ENCODE measurements around the gene STRN4. TPM values are rescaled to one million over a fixed set of nuclear protein-coding genes. Genes with fewer than 3 reads are reported as not detected.

STRN4 gene
- polyA plus RNA-seq, 12 donors: 40.0 to 75.7 (median 44.8) TPM; not detected in 1

- DNase-seq: no peak
These were observed 61.1 kb downstream of the STRN4 start for GRCh38 chr19:46685189-46685588.

GRCh38 chr19:46678110-46678732, 68.0 kb downstream of the STRN4 start:
- DNase-seq: no peak

DNA sequence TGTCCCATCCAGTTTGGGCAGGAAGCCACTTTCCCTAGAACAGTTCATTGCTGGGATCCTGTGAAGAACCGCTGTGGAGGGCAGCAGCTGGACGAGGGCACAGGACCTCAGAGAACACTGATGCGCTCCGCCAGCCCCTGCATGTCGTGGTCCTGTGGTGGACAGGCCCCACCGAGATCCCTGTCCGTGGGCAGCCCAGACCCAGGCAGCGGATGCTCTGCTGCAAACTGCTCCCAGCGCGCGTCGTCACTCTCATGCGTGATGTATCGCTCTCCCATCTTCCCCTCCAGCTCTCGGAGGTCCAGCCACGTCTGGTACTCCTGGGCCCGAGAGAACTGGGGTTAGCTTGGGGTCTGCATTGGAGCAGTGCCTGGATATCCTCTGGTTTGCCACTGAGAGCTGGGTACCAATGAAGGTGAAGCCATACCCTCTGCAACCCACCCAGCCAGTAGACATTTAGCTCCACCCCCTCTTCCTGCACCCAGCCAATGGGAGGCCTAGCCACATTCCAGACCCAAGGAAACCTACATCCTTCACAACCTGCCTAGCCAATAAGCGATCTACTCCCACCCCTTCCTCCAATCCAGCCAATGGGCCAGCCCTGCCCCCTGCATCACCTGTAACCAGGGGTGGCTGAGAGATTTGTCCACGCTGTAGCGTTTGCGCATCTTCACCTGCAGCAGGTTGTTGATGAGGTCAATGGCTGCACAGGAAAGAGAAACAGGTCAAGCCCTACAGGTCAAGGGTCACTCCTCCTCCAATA, 71.7 kb downstream of the STRN4 start:
- no peak for DNase-seq

DNA sequence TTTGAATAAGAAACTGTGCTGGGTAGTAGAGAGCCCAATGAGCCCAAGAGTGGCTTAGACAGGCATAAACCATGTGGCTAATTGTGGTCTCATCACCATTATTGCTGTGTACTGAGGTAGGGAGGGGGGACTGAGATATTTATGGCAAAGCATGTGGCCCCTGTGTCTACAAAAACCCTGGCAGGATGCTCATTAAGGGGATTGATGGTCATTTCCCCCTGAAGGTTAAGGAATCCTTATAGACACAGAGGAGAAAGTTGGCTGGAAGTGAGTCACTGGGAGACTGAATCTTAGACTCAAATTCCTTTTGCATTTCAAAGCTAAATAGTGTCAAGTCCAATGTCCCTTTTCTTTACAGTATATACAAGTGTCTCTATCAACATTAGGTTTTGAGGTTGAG, 75.4 kb downstream of the STRN4 start:
- DNase-seq: no peak

Other genes with a start within 250 kb of the STRN4 start
- gene CALM3, start 145.1 kb downstream of the STRN4 start, polyA plus RNA-seq (ENCODE audit: insufficient read length in 12 of 12): 100 to 1,000 TPM; 165 to 381 (median 230) TPM
- 1 to 10 TPM in 10 of 12 donors, not detected in 2; 1.7 to 6.7 (median 2.7) TPM for gene PTGIR, start 121.4 kb downstream of the STRN4 start, polyA plus RNA-seq (ENCODE audit: insufficient read length in 12 of 12)
- gene GNG8, start 110.2 kb downstream of the STRN4 start, polyA plus RNA-seq (ENCODE audit: insufficient read length in 12 of 12): 1 to 10 TPM in 5 of 12 donors, not detected in 7; 1.1 to 2.1 (median 1.6) TPM
- gene DACT3, start 85.3 kb downstream of the STRN4 start, polyA plus RNA-seq (ENCODE audit: insufficient read length in 12 of 12): 10 to 100 TPM in 10 of 12 donors, 1 to 10 TPM in 1, not detected in 1; 9.8 to 25.7 (median 16.3) TPM
- gene PRKD2, start 29.3 kb downstream of the STRN4 start, polyA plus RNA-seq (ENCODE audit: insufficient read length in 12 of 12): 10 to 100 TPM in 11 of 12 donors, not detected in 1; 15.9 to 43.5 (median 22.3) TPM
- gene FKRP, start 393 bp downstream of the STRN4 start, polyA plus RNA-seq (ENCODE audit: insufficient read length in 12 of 12): 10 to 100 TPM in 11 of 12 donors, not detected in 1; 13.7 to 46.3 (median 18.3) TPM
- 10 to 100 TPM in 11 of 12 donors, not detected in 1; 15.7 to 39.9 (median 19.1) TPM for gene SLC1A5, start 42.1 kb upstream of the STRN4 start, polyA plus RNA-seq (ENCODE audit: insufficient read length in 12 of 12)
- gene AP2S1, start 104.4 kb upstream of the STRN4 start, polyA plus RNA-seq (ENCODE audit: insufficient read length in 12 of 12): 10 to 100 TPM in 11 of 12 donors, not detected in 1; 40.5 to 71.1 (median 53.7) TPM
- gene ARHGAP35, start 114.5 kb upstream of the STRN4 start, polyA plus RNA-seq (ENCODE audit: insufficient read length in 12 of 12): 10 to 100 TPM in 11 of 12 donors, not detected in 1; 35.6 to 79.6 (median 37.3) TPM

All from muscle of arm (tissue), 12 donors.